GM23338 (cell line): ENCODE results near the gene PELI3.

ENCODE experiments used
- CTCF ChIP-seq, 2 experiments: fragments of 200-600 bp in 1 of 2; sonication (generic) in 1 of 2; conservative IDR thresholded peaks; 2 replicates each; pipeline versions ENCODE4 v1.5.1 to v1.6.1; 2016 to 2017; ENCODE audit warnings: antibody characterized with exemption in 2 of 2, low read depth in 2 of 2, mild to moderate bottlenecking in 2 of 2, moderate library complexity in 1 of 2
- ETS1 ChIP-seq: IDR thresholded peaks from 2 replicates; pipeline ENCODE4 v1.6.1; 2016; ENCODE audit warnings: antibody characterized with exemption
- EZH2 ChIP-seq: fragments of 200-600 bp; sonication (generic); IDR thresholded peaks from one replicate; pipeline ENCODE4 v1.8.0; 2017; ENCODE audit warnings: antibody characterized with exemption, mild to moderate bottlenecking, low read depth; ENCODE audit not compliant: unreplicated experiment
- EZH2phosphoT487 ChIP-seq: fragments of 200-600 bp; sonication (generic); IDR thresholded peaks from one replicate; pipeline ENCODE4 v1.8.1; 2018; ENCODE audit warnings: antibody characterized with exemption; ENCODE audit not compliant: unreplicated experiment
- POLR2AphosphoS5 ChIP-seq: IDR thresholded peaks from 2 replicates; pipeline ENCODE4 v1.6.1; 2016; ENCODE audit warnings: antibody characterized with exemption, low read depth
- REST ChIP-seq: IDR thresholded peaks from one replicate; pipeline ENCODE4 v1.6.1; 2018; ENCODE audit warnings: antibody characterized with exemption; ENCODE audit not compliant: unreplicated experiment
- ZNF114 ChIP-seq: fragments of 250-450 bp; sonication (Bioruptor Pico); IDR thresholded peaks from 2 replicates; pipeline ENCODE4 v1.5.0; 2020; ENCODE audit warnings: mild to moderate bottlenecking, moderate library complexity
- ZNF462 ChIP-seq: fragments of 250-450 bp; sonication (Bioruptor Pico); IDR thresholded peaks from 2 replicates; pipeline ENCODE4 v1.5.0; 2020; ENCODE audit warnings: mild to moderate bottlenecking, moderate library complexity

- no peak for TF ChIP-seq CTCF (conservative IDR thresholded peaks at IDR 0.05; ENCODE audit: low read depth in 2 of 2)
- no peak for TF ChIP-seq ETS1
- no peak for TF ChIP-seq ZNF114 (CRISPR knock-in tag)
- TF ChIP-seq EZH2: no peak
- no peak for TF ChIP-seq POLR2AphosphoS5
- no peak for TF ChIP-seq ZNF462 (CRISPR knock-in tag)
- no peak for TF ChIP-seq EZH2phosphoT487
- no peak for TF ChIP-seq REST
Observed at GRCh38 chr11:66464916-66465315, 1.8 kb upstream of the PELI3 start.
